Transverse colon (tissue), 4 donors: ENCODE results near the gene CTBP2. TPM values are rescaled to one million over a fixed set of nuclear protein-coding genes. Genes with fewer than 3 reads are reported as not detected.

Experiments used
- DNase-seq: peaks from one replicate; pipeline ENCODE4 v3.0.0-alpha.2; 2019
- H3K27ac ChIP-seq, 4 donors: fragments of 200-600 bp; sonication (generic); 2 replicates each; pipeline ENCODE4 v1.5.1; 2016 to 2018; ENCODE audit warnings: inconsistent platforms in 4 of 4
- H3K27me3 ChIP-seq: fragments of 200-600 bp; sonication (generic); 2 replicates; pipeline ENCODE4 v1.5.1; 2017; ENCODE audit warnings: inconsistent platforms
- H3K36me3 ChIP-seq, 4 donors: fragments of 200-600 bp; sonication (generic); 2 replicates each; pipeline ENCODE4 v1.5.1; 2017 to 2019; ENCODE audit warnings: inconsistent platforms in 4 of 4
- H3K4me1 ChIP-seq, 4 donors: fragments of 200-600 bp; sonication (generic); 2 replicates each; pipeline ENCODE4 v1.5.1; 2017 to 2020; ENCODE audit warnings: inconsistent platforms in 4 of 4
- H3K4me3 ChIP-seq, 4 donors: fragments of 200-600 bp; sonication (generic); 1 replicate in 1 of 4; 2 replicates in 3 of 4; pipeline versions ENCODE4 v1.5.1 to v1.6.1; 2017 to 2019; ENCODE audit warnings: inconsistent platforms in 4 of 4
- H3K9me3 ChIP-seq, 2 donors: fragments of 200-600 bp; sonication (generic); 2 replicates each; pipeline ENCODE4 v1.5.1; 2017 to 2019; ENCODE audit warnings: inconsistent platforms in 2 of 2
- CTCF ChIP-seq, 5 experiments: fragments of 200-600 bp in 3 of 5; fragments of 450-650 bp in 2 of 5; sonication (generic) in 3 of 5; IDR thresholded peaks; 1 replicate in 2 of 5; 2 replicates in 3 of 5; pipeline ENCODE4 v1.5.1; 2016 to 2017; ENCODE audit warnings: antibody characterized with exemption in 5 of 5, inconsistent platforms in 3 of 5, mild to moderate bottlenecking in 2 of 5, moderate library complexity in 1 of 5
- EP300 ChIP-seq: sonication (generic); formaldehyde crosslinking; IDR thresholded peaks from one replicate; pipeline ENCODE4 v1.6.1; 2017; ENCODE audit warnings: antibody characterized with exemption, low read depth
- POLR2A ChIP-seq: fragments of 450-650 bp; IDR thresholded peaks from one replicate; pipeline ENCODE4 v1.6.1; 2016; ENCODE audit warnings: antibody characterized with exemption, mild to moderate bottlenecking, moderate library complexity
- POLR2AphosphoS5 ChIP-seq, 3 donors: sonication (generic); formaldehyde crosslinking; IDR thresholded peaks; one replicate each; pipeline ENCODE4 v1.6.1; 2016; ENCODE audit warnings: antibody characterized with exemption in 3 of 3
- WGBS, 2 donors: methylation state at CpG; one replicate each; pipeline ENCODE4 v1.1.5; 2018; ENCODE audit warnings: low coverage in 1 of 2; 5-methylcytosine and 5-hydroxymethylcytosine counted together
- in situ Hi-C, 4 donors: fragments of 200-750 bp; cut with MboI; loops; one replicate each; pipeline versions ENCODE4 v1.15.0 to v1.15.1; 2017; ENCODE audit warnings: low sequenced_read_pairs in 3 of 4, low pct_ligation_motif_present in 1 of 4, low pct_unique_long_range_greater_than_20kb in 1 of 4
- intact Hi-C: fragments of 100-400 bp; cut with DNase I; formaldehyde crosslinking; loops from one replicate; pipeline ENCODE4 v1.15.1; 2023; ENCODE audit warnings: low total_unique reads
- total RNA-seq, 4 donors: library from RNA; depleted of rRNA; stranded (reverse); fragments of >200 nt; gene quantifications; one replicate each; pipeline ENCODE4 v1.1.0, GENCODE V29; 2016

CTBP2 gene
- total RNA-seq, 4 donors from 2014 or later: 71.9 to 247 (median 98.4) TPM

GRCh38 chr10:125096975-125097374 is 63.4 kb downstream of the CTBP2 start:
- 83 to 86% methylated on average over 2 of the region's 2 CpGs for WGBS, 2 donors
- peaks cover 0 to 30% (median 17%) of the 10 kb centered on the region in 4 donors for H3K4me1 ChIP-seq
- H3K4me3 ChIP-seq: no peak overlapping the region
- DNase-seq: no peak
- TF ChIP-seq POLR2A: no peak
- no peak for TF ChIP-seq POLR2AphosphoS5 (IDR thresholded peaks at IDR 0.05)
- TF ChIP-seq EP300: no peak
- TF ChIP-seq CTCF (IDR thresholded peaks at IDR 0.05): no peak
- in situ Hi-C loops: no loop called here
- no peaks in the 10 kb centered on the region for H3K27me3 ChIP-seq
- intact Hi-C loops: no loop called here
- no peak overlapping the region for H3K27ac ChIP-seq
- H3K36me3 ChIP-seq: no peaks in the 10 kb centered on the region
- no peaks in the 10 kb centered on the region for H3K9me3 ChIP-seq

DNA sequence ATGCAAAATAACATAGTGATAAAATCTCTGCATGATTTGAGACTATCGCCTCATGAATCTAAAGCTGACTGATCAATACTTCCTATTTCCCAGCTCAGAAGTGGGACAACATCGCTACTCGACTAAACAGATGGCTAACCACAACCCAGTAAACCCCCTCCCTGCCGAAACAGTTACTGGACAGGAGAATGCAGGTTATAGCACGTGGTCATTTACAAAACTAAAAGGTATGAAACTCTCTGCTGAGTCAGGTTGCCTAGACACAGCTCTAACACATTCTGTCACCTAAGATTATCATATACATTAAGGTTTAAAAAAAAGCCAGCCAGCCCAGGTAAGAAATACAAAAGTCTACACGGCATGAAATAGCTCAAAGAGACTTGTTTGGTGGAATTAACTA is 64.0 kb downstream of the CTBP2 start:
- H3K4me1 ChIP-seq: peaks cover 0 to 30% (median 17%) of the 10 kb centered on the region in 4 donors
- WGBS, 2 donors: 69 to 89% methylated on average over 4 to 6 of the region's 6 CpGs
- H3K9me3 ChIP-seq: no peaks in the 10 kb centered on the region
- DNase-seq: no peak
- H3K4me3 ChIP-seq: no peak overlapping the region
- in situ Hi-C loops: no loop called here
- no peaks in the 10 kb centered on the region for H3K36me3 ChIP-seq
- no peak overlapping the region for H3K27ac ChIP-seq
- H3K27me3 ChIP-seq: no peaks in the 10 kb centered on the region
- TF ChIP-seq EP300 (no peak), POLR2A (no peak), POLR2AphosphoS5 (IDR thresholded peaks at IDR 0.05) (no peak), CTCF (IDR thresholded peaks at IDR 0.05) (no peak)
- intact Hi-C loops: no loop called here

- no peak for DNase-seq
- Histone ChIP-seq H3K4me3 (no peak overlapping the region), H3K36me3 (no peaks in the 10 kb centered on the region), H3K9me3 (no peaks in the 10 kb centered on the region), H3K4me1 (peaks cover 0 to 30% (median 17%) of the 10 kb centered on the region in 4 donors), H3K27me3 (no peaks in the 10 kb centered on the region), H3K27ac (no peak overlapping the region)
- intact Hi-C loops (no loop called here), in situ Hi-C loops (no loop called here)
- no peak for TF ChIP-seq POLR2AphosphoS5 (IDR thresholded peaks at IDR 0.05)
- no peak for TF ChIP-seq POLR2A
- TF ChIP-seq CTCF (IDR thresholded peaks at IDR 0.05): no peak
- no peak for TF ChIP-seq EP300
- 63 to 85% methylated on average over 2 to 5 of the region's 5 CpGs for WGBS, 2 donors
Observed at GRCh38 chr10:125095776-125096175, 64.6 kb downstream of the CTBP2 start.

DNA sequence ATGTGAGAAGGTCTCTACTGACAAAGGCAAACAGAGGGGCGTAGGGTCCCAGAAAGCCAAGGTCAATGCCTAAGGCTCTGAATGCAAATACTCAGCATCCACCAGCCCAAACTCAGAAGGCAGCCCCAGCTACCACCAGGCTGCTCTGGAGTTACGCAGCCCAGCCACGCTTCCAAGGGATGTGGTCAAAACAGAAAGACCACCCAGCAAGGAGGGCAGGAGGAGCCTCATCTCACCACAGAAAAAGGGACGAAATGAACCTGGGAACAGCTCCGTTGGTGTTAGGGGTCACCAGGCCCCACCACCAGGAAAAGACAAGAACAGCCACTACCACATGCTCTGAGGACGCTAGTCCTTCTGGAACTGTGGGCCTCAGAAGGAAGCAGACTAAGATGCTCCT is 65.1 kb downstream of the CTBP2 start:
- WGBS, 2 donors: 86% methylated on average over 6 of the region's 6 CpGs; no CpG with 5 or more reads in 1 of the 2 donors
- H3K27ac ChIP-seq: no peak overlapping the region
- DNase-seq: no peak
- H3K9me3 ChIP-seq: no peaks in the 10 kb centered on the region
- in situ Hi-C loops: no loop called here
- peaks cover 0 to 30% (median 17%) of the 10 kb centered on the region in 4 donors for H3K4me1 ChIP-seq
- TF ChIP-seq EP300: no peak
- no peak for TF ChIP-seq CTCF (IDR thresholded peaks at IDR 0.05)
- H3K27me3 ChIP-seq: no peaks in the 10 kb centered on the region
- intact Hi-C loops: no loop called here
- H3K36me3 ChIP-seq: no peaks in the 10 kb centered on the region
- no peak overlapping the region for H3K4me3 ChIP-seq
